ENCODE measurements around the gene MUTYH. TPM values are rescaled to one million over a fixed set of nuclear protein-coding genes. Genes with fewer than 3 reads are reported as not detected.

The MUTYH gene
- total RNA-seq, 1 donor from 2014 or later: 6.6 TPM

GRCh38 chr1:45306905-45307304, 33.3 kb downstream of the MUTYH start:
- H3K9ac ChIP-seq (ENCODE audit: low read length): no peak overlapping the region
- Mint-ChIP-seq H3K27me3 (ENCODE audit: low read depth, unreplicated experiment) (no peaks in the 10 kb centered on the region), H3K4me3 (ENCODE audit: unreplicated experiment) (no peak overlapping the region), H3K36me3 (ENCODE audit: low read depth, unreplicated experiment) (no peaks in the 10 kb centered on the region), H3K27ac (ENCODE audit: unreplicated experiment) (no peak overlapping the region), H3K4me1 (ENCODE audit: low read depth, unreplicated experiment) (peaks cover 4% of the 10 kb centered on the region), H3K9me3 (ENCODE audit: unreplicated experiment) (no peaks in the 10 kb centered on the region)
- H4K20me1 ChIP-seq (ENCODE audit: insufficient read depth, low read length): no peaks in the 10 kb centered on the region
- no peaks in the 10 kb centered on the region for H3K9me3 ChIP-seq (ENCODE audit: insufficient read depth, low read depth, low read length)
- H3K27ac ChIP-seq (ENCODE audit: low read depth, low read length): no peak overlapping the region
- H3K79me2 ChIP-seq (ENCODE audit: insufficient read depth, low read length): no peaks in the 10 kb centered on the region
- no peaks in the 10 kb centered on the region for H3K27me3 ChIP-seq (ENCODE audit: insufficient read depth, low read length)
- H2AFZ ChIP-seq (ENCODE audit: low read depth, low read length): peak overlapping the region; percentile 12
- DNase-seq (ENCODE audit: low read depth): no peak
- no peak for FAIRE-seq
- no peaks in the 10 kb centered on the region for H3K36me3 ChIP-seq (ENCODE audit: insufficient read depth, low read length)
- no peak for TF ChIP-seq CTCF (IDR thresholded peaks at IDR 0.05; ENCODE audit: insufficient read depth, low read depth, low read length)
- no peak for TF ChIP-seq EZH2 (IDR thresholded peaks at IDR 0.05; ENCODE audit: insufficient read depth, low read length)
- H3K4me3 ChIP-seq (ENCODE audit: insufficient read depth, low read depth, low read length): no peak overlapping the region
- peak overlapping the region; percentile 32 for H3K4me2 ChIP-seq (ENCODE audit: low read length)
- H3K4me1 ChIP-seq (ENCODE audit: insufficient read depth, low read length): peaks cover 10% of the 10 kb centered on the region

GRCh38 chr1:45306319-45306718, 33.9 kb downstream of the MUTYH start:
- no peaks in the 10 kb centered on the region for H3K79me2 ChIP-seq (ENCODE audit: insufficient read depth, low read length)
- DNase-seq (ENCODE audit: low read depth): no peak
- H3K9me3 ChIP-seq (ENCODE audit: insufficient read depth, low read depth, low read length): no peaks in the 10 kb centered on the region
- no peaks in the 10 kb centered on the region for H3K27me3 ChIP-seq (ENCODE audit: insufficient read depth, low read length)
- H3K27ac ChIP-seq (ENCODE audit: low read depth, low read length): no peak overlapping the region
- H3K4me2 ChIP-seq (ENCODE audit: low read length): peak overlapping the region; percentile 32
- no peaks in the 10 kb centered on the region for H4K20me1 ChIP-seq (ENCODE audit: insufficient read depth, low read length)
- no peak for TF ChIP-seq EZH2 (IDR thresholded peaks at IDR 0.05; ENCODE audit: insufficient read depth, low read length)
- TF ChIP-seq CTCF (IDR thresholded peaks at IDR 0.05; ENCODE audit: insufficient read depth, low read depth, low read length): no peak
- Mint-ChIP-seq H3K4me3 (ENCODE audit: unreplicated experiment) (no peak overlapping the region), H3K27me3 (ENCODE audit: low read depth, unreplicated experiment) (no peaks in the 10 kb centered on the region), H3K4me1 (ENCODE audit: low read depth, unreplicated experiment) (peaks cover 4% of the 10 kb centered on the region), H3K27ac (ENCODE audit: unreplicated experiment) (peak overlapping the region; percentile 60), H3K36me3 (ENCODE audit: low read depth, unreplicated experiment) (no peaks in the 10 kb centered on the region), H3K9me3 (ENCODE audit: unreplicated experiment) (no peaks in the 10 kb centered on the region)
- no peak overlapping the region for H3K4me3 ChIP-seq (ENCODE audit: insufficient read depth, low read depth, low read length)
- no peak for FAIRE-seq
- H3K36me3 ChIP-seq (ENCODE audit: insufficient read depth, low read length): no peaks in the 10 kb centered on the region
- H3K9ac ChIP-seq (ENCODE audit: low read length): peak overlapping the region; percentile 15
- peaks cover 10% of the 10 kb centered on the region for H3K4me1 ChIP-seq (ENCODE audit: insufficient read depth, low read length)
- H2AFZ ChIP-seq (ENCODE audit: low read depth, low read length): peak overlapping the region; percentile 53

- Mint-ChIP-seq H3K4me3 (ENCODE audit: unreplicated experiment) (peak overlapping the region; percentile 58), H3K4me1 (ENCODE audit: low read depth, unreplicated experiment) (peaks cover 4% of the 10 kb centered on the region), H3K9me3 (ENCODE audit: unreplicated experiment) (no peaks in the 10 kb centered on the region), H3K36me3 (ENCODE audit: low read depth, unreplicated experiment) (no peaks in the 10 kb centered on the region), H3K27ac (ENCODE audit: unreplicated experiment) (no peak overlapping the region), H3K27me3 (ENCODE audit: low read depth, unreplicated experiment) (no peaks in the 10 kb centered on the region)
- Histone ChIP-seq H3K9ac (ENCODE audit: low read length) (no peak overlapping the region), H3K79me2 (ENCODE audit: insufficient read depth, low read length) (no peaks in the 10 kb centered on the region), H3K4me3 (ENCODE audit: insufficient read depth, low read depth, low read length) (no peak overlapping the region), H3K4me1 (ENCODE audit: insufficient read depth, low read length) (peaks cover 10% of the 10 kb centered on the region), H3K36me3 (ENCODE audit: insufficient read depth, low read length) (no peaks in the 10 kb centered on the region), H3K27ac (ENCODE audit: low read depth, low read length) (no peak overlapping the region), H3K9me3 (ENCODE audit: insufficient read depth, low read depth, low read length) (no peaks in the 10 kb centered on the region), H4K20me1 (ENCODE audit: insufficient read depth, low read length) (no peaks in the 10 kb centered on the region), H2AFZ (ENCODE audit: low read depth, low read length) (no peak overlapping the region), H3K4me2 (ENCODE audit: low read length) (no peak overlapping the region), H3K27me3 (ENCODE audit: insufficient read depth, low read length) (no peaks in the 10 kb centered on the region)
- DNase-seq (ENCODE audit: low read depth): no peak
- TF ChIP-seq CTCF (IDR thresholded peaks at IDR 0.05; ENCODE audit: insufficient read depth, low read depth, low read length): no peak
- TF ChIP-seq EZH2 (IDR thresholded peaks at IDR 0.05; ENCODE audit: insufficient read depth, low read length): no peak
- no peak for FAIRE-seq
These were observed 35.0 kb downstream of the MUTYH start for GRCh38 chr1:45305231-45305630.
